ENCODE results near the gene ZNF81. TPM values are rescaled to one million over a fixed set of nuclear protein-coding genes. Genes with fewer than 3 reads are reported as not detected.

The ZNF81 gene
- total and polyA plus RNA-seq, 2 of the 13 experiments (the other 11 are each of a cell fraction or from before 2014, with no cell fraction given): 1.4 to 3.2 TPM

GRCh38 chrX:47814851-47815250 is 21.9 kb upstream of the ZNF81 start:
- H3K4me3 ChIP-seq (replicated peaks in 1 of 3; ENCODE audit: insufficient read depth in 1 of 3, low read depth in 2 of 3, low read length in 3 of 3): no peak overlapping the region
- no peak overlapping the region for H3K9ac ChIP-seq (ENCODE audit: insufficient read depth, low read depth, low read length)
- no peak overlapping the region for H3K4me2 ChIP-seq (ENCODE audit: low read depth, low read length)
- H3K4me1 ChIP-seq (ENCODE audit: insufficient read depth, low read length): no peaks in the 10 kb centered on the region
- no peaks in the 10 kb centered on the region for H3K9me3 ChIP-seq (ENCODE audit: low read length)
- H3K79me2 ChIP-seq (ENCODE audit: insufficient read depth, low read length): no peaks in the 10 kb centered on the region
- no peak overlapping the region for H3K27ac ChIP-seq (ENCODE audit: extremely low read length, insufficient read depth, low read length)
- DNase-seq (ENCODE audit: low spot score): no peak
- POLR2A ChIA-PET: no interaction called here
- WGBS (ENCODE audit: low lambda C conversion rate): 63% methylated on average over 1 of the region's 1 CpG
- no TSS peak for BruUV-seq (replicated peaks)
- no peaks in the 10 kb centered on the region for H3K36me3 ChIP-seq (replicated peaks in 1 of 2; ENCODE audit: control insufficient read depth in 1 of 2, insufficient read depth in 2 of 2, low read length in 2 of 2)
- in situ Hi-C loops (cut with HindIII; ENCODE audit: extremely low pct_ligation_motif_present, low pct_unique_long_range_greater_than_20kb): no loop called here
- CTCF ChIA-PET (ENCODE audit: low intra/inter-chr PET ratio, low total read pairs): no interaction called here
- intact Hi-C loops (cut with micrococcal nuclease; ENCODE audit: unreplicated experiment): no loop called here
- no peak overlapping the region for H2AFZ ChIP-seq (ENCODE audit: low read length)
- no peak for ATAC-seq
- FAIRE-seq: no peak
- no peak for TF ChIP-seq ZNF343 (CRISPR knock-in tag; IDR thresholded peaks at IDR 0.05)
- TF ChIP-seq ZNF44 (CRISPR knock-in tag; IDR thresholded peaks at IDR 0.05): no peak
- TF ChIP-seq ZNF616 (CRISPR knock-in tag; IDR thresholded peaks at IDR 0.05; ENCODE audit: low read depth): no peak
- no peak for TF ChIP-seq GABPB1 (CRISPR knock-in tag; IDR thresholded peaks at IDR 0.05)
- no peak for TF ChIP-seq CEBPB (IDR thresholded peaks at IDR 0.05; ENCODE audit: borderline replicate concordance, low read depth, low read length)
- H4K20me1 ChIP-seq (ENCODE audit: insufficient read depth, low read length): no peaks in the 10 kb centered on the region
- H3K27me3 ChIP-seq (ENCODE audit: control insufficient read depth in 1 of 2, insufficient read depth in 2 of 2, low read length in 2 of 2): no peaks in the 10 kb centered on the region

GRCh38 chrX:47815901-47816845 is 20.5 kb upstream of the ZNF81 start:
- intact Hi-C loops (cut with micrococcal nuclease; ENCODE audit: unreplicated experiment): no loop called here
- Histone ChIP-seq H3K4me3 (replicated peaks in 1 of 3; ENCODE audit: insufficient read depth in 1 of 3, low read depth in 2 of 3, low read length in 3 of 3) (no peak overlapping the region), H3K9ac (ENCODE audit: insufficient read depth, low read depth, low read length) (no peak overlapping the region), H3K9me3 (ENCODE audit: low read length) (no peaks in the 10 kb centered on the region), H3K27ac (ENCODE audit: extremely low read length, insufficient read depth, low read length) (no peak overlapping the region), H3K27me3 (ENCODE audit: control insufficient read depth in 1 of 2, insufficient read depth in 2 of 2, low read length in 2 of 2) (no peaks in the 10 kb centered on the region), H2AFZ (ENCODE audit: low read length) (no peak overlapping the region), H4K20me1 (ENCODE audit: insufficient read depth, low read length) (no peaks in the 10 kb centered on the region), H3K4me1 (ENCODE audit: insufficient read depth, low read length) (no peaks in the 10 kb centered on the region), H3K4me2 (ENCODE audit: low read depth, low read length) (no peak overlapping the region), H3K79me2 (ENCODE audit: insufficient read depth, low read length) (no peaks in the 10 kb centered on the region), H3K36me3 (replicated peaks in 1 of 2; ENCODE audit: control insufficient read depth in 1 of 2, insufficient read depth in 2 of 2, low read length in 2 of 2) (no peaks in the 10 kb centered on the region)
- WGBS (ENCODE audit: low lambda C conversion rate): 31% methylated on average over 4 of the region's 4 CpGs
- ChIA-PET POLR2A (no interaction called here), CTCF (ENCODE audit: low intra/inter-chr PET ratio, low total read pairs) (no interaction called here)
- no TSS peak for BruUV-seq (replicated peaks)
- in situ Hi-C loops (cut with HindIII; ENCODE audit: extremely low pct_ligation_motif_present, low pct_unique_long_range_greater_than_20kb): no loop called here
- ATAC-seq (no peak), DNase-seq (ENCODE audit: low spot score) (no peak), FAIRE-seq (no peak)
- no peak for TF ChIP-seq MTA3 (CRISPR knock-in tag; IDR thresholded peaks at IDR 0.05)
- TF ChIP-seq CSRNP1 (CRISPR knock-in tag; IDR thresholded peaks at IDR 0.05): no peak
- TF ChIP-seq ZNF564 (CRISPR knock-in tag; IDR thresholded peaks at IDR 0.05): no peak
- no peak for TF ChIP-seq ZNF615 (CRISPR knock-in tag; IDR thresholded peaks at IDR 0.05; ENCODE audit: borderline replicate concordance)
- no peak for TF ChIP-seq AGO1 (IDR thresholded peaks at IDR 0.05; ENCODE audit: low read depth, low read length, poor library complexity, severe bottlenecking)
